HUDEP-2 (cell line): ENCODE measurements around the gene ANO1.

Experiments used
- DNase-seq, 76 experiments: peaks; one replicate each; lab custom pipeline; 2025; ENCODE audit not compliant: unreplicated experiment in 76 of 76; lab: John Stamatoyannopoulos, UW

ANO1 gene

GRCh38 chr11:70049045-70049444, 29.1 kb upstream of the ANO1 start:
- DNase-seq = no peak

GRCh38 chr11:70050243-70050642, 27.9 kb upstream of the ANO1 start:
- no peak for DNase-seq

GRCh38 chr11:70054004-70054403, 24.1 kb upstream of the ANO1 start:
- no peak for DNase-seq

- no peak for DNase-seq
Measured at GRCh38 chr11:70055444-70055843, 22.7 kb upstream of the ANO1 start.

GRCh38 chr11:70057080-70057479, 21.0 kb upstream of the ANO1 start:
- DNase-seq = no peak

- DNase-seq = no peak
Measured at GRCh38 chr11:70059971-70060370, 18.1 kb upstream of the ANO1 start.

GRCh38 chr11:70060611-70061293, 17.4 kb upstream of the ANO1 start:
- DNase-seq = no peak

GRCh38 chr11:70061734-70062133, 16.4 kb upstream of the ANO1 start:
- no peak for DNase-seq

- DNase-seq = no peak
Measured at GRCh38 chr11:70063121-70063520, 15.0 kb upstream of the ANO1 start.

GRCh38 chr11:70063555-70063954, 14.6 kb upstream of the ANO1 start:
- no peak for DNase-seq

- DNase-seq = no peak
Measured at GRCh38 chr11:70064008-70064725, 13.9 kb upstream of the ANO1 start.

GRCh38 chr11:70064726-70065317, 13.3 kb upstream of the ANO1 start:
- DNase-seq = no peak

GRCh38 chr11:70065318-70066135, 12.6 kb upstream of the ANO1 start:
- DNase-seq = no peak

GRCh38 chr11:70066136-70066520, 12.0 kb upstream of the ANO1 start:
- no peak for DNase-seq

GRCh38 chr11:70066628-70067027, 11.5 kb upstream of the ANO1 start:
- no peak for DNase-seq

GRCh38 chr11:70067036-70067435, 11.1 kb upstream of the ANO1 start:
- no peak for DNase-seq

- DNase-seq = no peak
Measured at GRCh38 chr11:70067591-70068341, 10.4 kb upstream of the ANO1 start.

- DNase-seq = no peak
Measured at GRCh38 chr11:70068345-70068744, 9.8 kb upstream of the ANO1 start.

GRCh38 chr11:70068950-70069349, 9.2 kb upstream of the ANO1 start:
- no peak for DNase-seq

- DNase-seq = no peak
Measured at GRCh38 chr11:70070706-70071105, 7.4 kb upstream of the ANO1 start.

- DNase-seq = no peak
Measured at GRCh38 chr11:70071996-70072395, 6.1 kb upstream of the ANO1 start.
